GM13976 (cell line): Measurements from ENCODE around the gene NR3C2.

Experiments used
- DNase-seq: peaks from one replicate; pipeline ENCODE4 v3.0.0; 2012; ENCODE audit warnings: low spot score
- in situ Hi-C: fragments of 300-500 bp; cut with MboI; formaldehyde crosslinking; loops from one replicate; pipeline ENCODE4 v1.12.0; 2022; ENCODE audit warnings: low sequenced_read_pairs, mixed read lengths, inconsistent platforms; ENCODE audit not compliant: unreplicated experiment
- TF ChIP-seq, protein P1 (sequence below): IDR thresholded peaks from 2 replicates; pipeline ENCODE4 v1.5.1; 2012; ENCODE audit warnings: borderline replicate concordance, mild to moderate bottlenecking; ENCODE audit not compliant: insufficient read depth; ENCODE audit errors: extremely low read depth, missing control alignments, control extremely low read depth

NR3C2 gene

GRCh38 chr4:148444296-148445070 is 2.3 kb upstream of the NR3C2 start:
- DNase-seq, result peak; percentile 37
- in situ Hi-C loops, result no loop called here

DNA sequence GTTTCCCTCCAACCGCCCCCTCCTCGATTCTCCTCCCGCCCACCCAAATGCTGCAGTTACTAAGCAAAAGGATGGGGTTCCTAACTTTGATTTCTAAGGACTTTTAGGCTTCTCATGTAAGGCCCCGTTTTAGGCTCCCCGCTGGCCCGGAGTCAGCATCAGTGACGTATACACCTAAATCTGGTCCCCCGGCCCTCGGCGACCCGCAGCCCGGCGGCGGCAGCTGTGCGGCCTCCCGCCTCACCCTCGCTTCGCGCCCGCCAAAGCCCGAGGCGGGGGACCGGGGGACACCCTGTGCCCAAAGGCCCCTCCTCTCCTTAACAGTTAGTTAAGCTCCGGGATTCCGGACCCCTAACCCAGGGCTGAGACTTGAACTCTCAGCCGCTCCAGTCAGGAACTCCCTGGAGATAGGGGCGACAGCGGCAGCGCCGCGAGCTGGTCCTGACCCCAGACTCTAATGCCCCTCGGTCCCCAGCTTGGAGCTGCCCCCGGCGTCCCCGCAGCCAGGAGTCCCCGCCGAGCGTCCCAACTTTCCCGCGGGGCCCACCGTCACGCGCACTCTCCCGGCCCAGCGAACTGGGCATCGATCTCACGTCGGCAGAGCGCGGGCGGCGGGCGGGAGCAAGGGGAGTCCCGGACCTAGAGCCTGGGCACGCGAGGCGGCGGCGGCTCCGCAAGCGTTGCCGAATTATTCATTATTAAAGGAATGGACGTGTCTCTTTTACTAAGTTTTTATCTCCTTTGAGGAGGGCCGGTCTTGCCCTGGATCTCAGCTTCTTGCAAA is 1.5 kb upstream of the NR3C2 start:
- peak; percentile 30 for DNase-seq

More at GRCh38 chr4:148444296-148445070, 2.3 kb upstream of the NR3C2 start:
- TF ChIP-seq, protein P1, sequence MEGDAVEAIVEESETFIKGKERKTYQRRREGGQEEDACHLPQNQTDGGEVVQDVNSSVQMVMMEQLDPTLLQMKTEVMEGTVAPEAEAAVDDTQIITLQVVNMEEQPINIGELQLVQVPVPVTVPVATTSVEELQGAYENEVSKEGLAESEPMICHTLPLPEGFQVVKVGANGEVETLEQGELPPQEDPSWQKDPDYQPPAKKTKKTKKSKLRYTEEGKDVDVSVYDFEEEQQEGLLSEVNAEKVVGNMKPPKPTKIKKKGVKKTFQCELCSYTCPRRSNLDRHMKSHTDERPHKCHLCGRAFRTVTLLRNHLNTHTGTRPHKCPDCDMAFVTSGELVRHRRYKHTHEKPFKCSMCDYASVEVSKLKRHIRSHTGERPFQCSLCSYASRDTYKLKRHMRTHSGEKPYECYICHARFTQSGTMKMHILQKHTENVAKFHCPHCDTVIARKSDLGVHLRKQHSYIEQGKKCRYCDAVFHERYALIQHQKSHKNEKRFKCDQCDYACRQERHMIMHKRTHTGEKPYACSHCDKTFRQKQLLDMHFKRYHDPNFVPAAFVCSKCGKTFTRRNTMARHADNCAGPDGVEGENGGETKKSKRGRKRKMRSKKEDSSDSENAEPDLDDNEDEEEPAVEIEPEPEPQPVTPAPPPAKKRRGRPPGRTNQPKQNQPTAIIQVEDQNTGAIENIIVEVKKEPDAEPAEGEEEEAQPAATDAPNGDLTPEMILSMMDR, result no peak

DNA sequence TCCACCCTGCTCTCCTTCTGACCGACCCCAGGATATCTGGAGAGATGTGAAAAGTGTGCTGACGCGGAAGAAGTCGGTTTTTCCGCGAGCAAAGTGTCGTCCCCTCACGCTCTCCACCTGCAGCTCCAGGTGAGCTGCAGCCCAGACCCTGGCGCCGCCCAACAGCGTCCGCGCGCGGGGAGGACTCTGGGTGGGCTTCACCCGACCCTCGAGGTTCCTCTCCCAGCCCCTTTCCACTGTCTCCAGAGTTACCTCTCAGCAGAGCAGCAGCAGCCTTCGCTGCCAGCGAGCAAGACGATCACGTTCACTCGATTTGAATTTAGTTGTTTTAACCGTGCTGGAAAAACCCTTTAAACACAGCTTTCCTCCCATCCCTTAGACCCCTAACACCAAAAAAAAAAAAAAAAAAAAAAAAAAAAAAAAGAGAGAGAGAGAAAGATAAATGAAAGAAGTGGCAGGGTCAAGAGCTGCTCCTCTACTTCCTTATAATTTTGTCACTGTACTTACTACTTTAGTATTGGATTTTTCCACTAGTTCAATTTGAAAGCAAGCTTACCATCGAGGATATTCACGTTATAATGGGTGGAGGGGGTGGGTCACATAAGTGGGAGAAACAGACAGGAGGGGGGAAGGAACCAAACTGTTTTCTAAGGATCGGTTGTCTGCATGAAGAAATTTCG is 758 bp upstream of the NR3C2 start:
- TF ChIP-seq, protein P1, result no peak
- in situ Hi-C loops, result no loop called here
- DNase-seq, result peak; percentile 11

More for the DNA sequence above, 1.5 kb upstream of the NR3C2 start:
- TF ChIP-seq, protein P1, result no peak
- in situ Hi-C loops, result no loop called here

DNA sequence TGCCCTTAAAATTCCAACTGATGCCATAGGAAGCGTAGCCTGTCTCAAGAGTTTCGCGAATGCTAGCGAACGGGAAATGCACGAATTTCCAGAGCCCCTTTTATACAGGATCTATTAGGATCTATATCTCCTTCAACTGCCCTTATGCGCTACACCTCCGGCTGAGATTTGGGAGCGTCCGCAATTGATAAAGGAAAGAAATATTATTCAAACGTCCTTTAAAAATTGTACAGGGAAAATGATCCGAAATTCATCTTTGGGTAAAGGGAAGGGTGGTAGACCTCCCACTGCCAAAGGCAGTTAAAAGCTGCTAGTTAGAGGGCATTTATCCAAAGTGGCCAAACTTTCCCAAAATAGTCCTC is 609 bp downstream of the NR3C2 start:
- no peak for DNase-seq
- TF ChIP-seq, protein P1, result no peak
- in situ Hi-C loops, result no loop called here

GRCh38 chr4:148438047-148438446 is 4.2 kb downstream of the NR3C2 start:
- TF ChIP-seq, protein P1, result no peak
- in situ Hi-C loops, result no loop called here
- no peak for DNase-seq

GRCh38 chr4:148437439-148437838 is 4.8 kb downstream of the NR3C2 start:
- TF ChIP-seq, protein P1, result no peak
- no peak for DNase-seq
- in situ Hi-C loops, result no loop called here
